Fibroblast of gingiva (primary cell): ENCODE results near the gene CHIT1.

ENCODE experiments used
- DNase-seq: peaks from one replicate; pipeline ENCODE4 v3.0.0-alpha.2; 2011; ENCODE audit warnings: low read depth

Gene CHIT1

GRCh38 chr1:203188686-203189232, 40.7 kb downstream of the CHIT1 start:
- DNase-seq: no peak

- DNase-seq: no peak
These were observed 41.7 kb downstream of the CHIT1 start for GRCh38 chr1:203187689-203188264.

- DNase-seq: no peak
These were observed 42.2 kb downstream of the CHIT1 start for GRCh38 chr1:203187304-203187685.

DNA sequence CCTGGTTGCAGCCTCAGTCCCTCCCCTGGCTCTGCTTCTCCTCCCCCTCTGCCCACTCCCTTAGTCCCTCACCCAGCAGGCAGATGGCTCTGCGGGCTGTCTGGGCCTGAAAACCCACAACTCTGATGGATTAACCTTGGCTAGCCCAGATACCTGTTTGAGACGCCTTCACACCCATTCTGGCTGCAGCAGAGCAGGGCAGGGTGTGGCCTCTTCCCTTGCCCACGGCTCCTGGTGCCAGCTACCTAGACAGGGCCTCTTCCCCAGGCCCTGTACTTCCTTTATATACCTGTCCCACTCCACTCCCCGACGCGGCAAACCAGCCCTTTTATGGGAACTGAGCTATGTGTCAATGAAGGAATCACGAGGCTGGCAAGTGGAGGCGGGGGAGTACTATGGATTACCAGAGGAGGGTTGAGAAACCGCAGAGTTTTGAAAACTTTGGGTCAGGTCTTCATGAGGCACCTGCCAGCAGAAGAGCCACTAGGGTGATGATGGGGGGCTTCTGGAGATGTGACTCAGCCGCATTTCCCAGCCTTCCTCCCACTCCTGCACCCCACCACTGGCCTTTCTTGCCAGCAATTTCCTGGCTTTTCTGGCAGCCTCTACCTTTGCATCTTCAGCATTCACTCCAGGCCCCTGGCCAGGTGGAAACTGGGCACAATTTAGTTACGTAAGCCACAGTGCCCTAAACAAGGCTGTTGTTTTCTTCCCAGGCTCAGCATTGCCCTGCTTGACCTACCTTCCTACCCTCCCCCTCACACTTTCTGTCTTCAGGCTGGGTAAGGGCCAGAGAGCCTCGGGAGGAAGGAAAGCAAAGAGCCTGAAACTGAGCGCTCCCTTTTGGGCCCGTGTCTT, 42.8 kb downstream of the CHIT1 start, which contains the start of gene CHI3L1:
TSS of gene CHI3L1 (minus strand) at position 259 of the 858 bp plus-strand sequence. CDS start at position 178, 81 bp downstream.
- no peak for DNase-seq

- DNase-seq: no peak
These were observed 43.4 kb downstream of the CHIT1 start for GRCh38 chr1:203186091-203186445.

GRCh38 chr1:203185585-203185984, 43.9 kb downstream of the CHIT1 start:
- no peak for DNase-seq

DNA sequence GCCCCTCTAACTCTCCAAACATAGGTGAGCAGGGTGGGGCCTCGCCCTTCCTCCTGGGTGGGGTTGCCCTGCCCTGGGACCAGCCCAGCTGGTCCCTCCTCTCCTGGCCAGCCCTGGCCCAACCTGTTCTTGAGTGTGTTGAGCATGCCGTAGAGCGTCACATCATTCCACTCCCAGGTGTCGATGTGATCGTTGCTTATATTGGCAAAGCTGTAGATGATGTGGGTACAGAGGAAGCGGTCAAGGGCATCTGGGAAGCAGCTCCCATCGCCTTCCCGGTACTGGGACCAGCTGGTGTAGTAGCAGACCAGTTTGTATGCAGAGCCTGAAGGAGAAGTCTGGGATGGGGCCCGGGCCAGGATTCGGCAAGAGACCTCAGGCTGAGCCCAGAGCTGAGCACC, 44.4 kb downstream of the CHIT1 start:
- no peak for DNase-seq

DNA sequence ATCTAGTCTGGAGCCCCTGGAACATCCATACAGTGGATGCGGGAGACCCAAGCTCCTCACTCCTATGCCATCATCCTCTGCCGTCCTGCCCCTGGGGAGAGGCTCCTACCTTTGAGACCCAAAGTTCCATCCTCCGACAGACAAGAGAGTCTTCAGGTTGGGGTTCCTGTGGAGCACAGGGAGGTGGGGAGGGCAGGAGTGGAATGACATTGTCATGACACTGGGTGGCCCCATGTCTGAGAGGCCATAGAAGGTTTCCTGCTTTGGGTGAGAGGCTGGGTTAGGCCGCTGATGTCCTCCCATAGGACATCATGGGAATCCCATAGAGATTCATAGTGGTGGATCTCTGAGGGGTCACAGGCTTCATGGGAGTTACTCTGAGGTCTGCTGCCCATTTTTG, 45.0 kb downstream of the CHIT1 start:
- DNase-seq: no peak

- no peak for DNase-seq
These were observed 45.6 kb downstream of the CHIT1 start for GRCh38 chr1:203183828-203184227.

- no peak for DNase-seq
These were observed 47.0 kb downstream of the CHIT1 start for GRCh38 chr1:203182387-203182953.

DNA sequence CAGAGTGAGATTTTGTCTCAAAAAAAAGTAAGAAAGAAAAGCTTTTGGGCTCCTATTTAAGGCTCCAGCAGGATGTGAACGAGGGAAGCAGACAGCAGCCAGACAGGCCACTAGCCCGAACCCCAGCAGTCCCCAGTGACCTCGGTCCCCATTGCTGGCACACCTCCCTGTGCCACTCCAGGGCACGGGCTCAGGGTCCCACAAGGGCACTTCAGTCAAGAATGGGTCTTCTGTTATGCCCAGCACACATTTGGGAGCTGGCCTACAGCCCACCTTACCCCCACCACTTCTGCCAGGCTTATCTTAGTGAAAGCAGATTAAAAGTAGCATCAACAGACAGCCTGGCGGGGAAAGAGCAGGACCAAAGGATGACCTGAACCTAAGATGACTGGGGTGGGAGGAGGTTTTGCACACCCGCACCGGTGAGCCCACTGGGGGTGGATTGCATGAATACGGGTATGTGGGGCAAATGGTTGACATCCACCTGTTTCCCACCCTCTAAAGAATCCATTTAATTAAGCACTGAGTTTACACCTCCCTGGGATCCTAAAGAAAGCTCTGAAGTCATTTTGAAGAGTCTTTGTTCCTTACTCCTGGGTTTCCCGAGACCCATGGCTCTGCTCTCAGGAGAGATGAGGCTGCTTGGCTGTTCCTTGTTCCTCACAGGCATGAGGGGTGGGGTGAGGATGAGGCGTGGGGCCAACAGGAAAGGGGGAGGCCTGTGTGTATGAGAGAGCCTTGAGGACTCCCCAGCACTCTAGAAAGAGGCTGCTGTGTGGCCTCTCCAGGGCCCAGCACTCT, 47.7 kb downstream of the CHIT1 start:
- DNase-seq: no peak

- DNase-seq: no peak
These were observed 48.7 kb downstream of the CHIT1 start for GRCh38 chr1:203180611-203181330.

DNA sequence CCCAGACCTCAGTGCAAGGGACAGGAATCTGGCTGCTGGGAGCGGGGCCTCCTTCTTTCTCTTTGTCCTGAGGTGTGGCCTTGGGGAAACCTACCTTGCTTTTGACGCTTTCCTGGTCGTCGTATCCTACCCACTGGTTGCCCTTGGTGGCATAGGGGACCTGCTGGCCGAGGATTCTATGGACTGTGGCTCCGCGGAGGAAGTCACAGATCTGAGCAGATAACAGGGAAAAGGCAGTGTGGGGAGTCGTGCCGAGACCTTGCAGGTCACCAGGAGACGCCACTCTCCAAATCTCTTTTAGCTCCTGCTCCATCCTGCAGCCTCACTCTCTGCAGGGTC, 49.8 kb downstream of the CHIT1 start:
- no peak for DNase-seq

GRCh38 chr1:203178821-203179666, 50.4 kb downstream of the CHIT1 start:
- DNase-seq: no peak

DNA sequence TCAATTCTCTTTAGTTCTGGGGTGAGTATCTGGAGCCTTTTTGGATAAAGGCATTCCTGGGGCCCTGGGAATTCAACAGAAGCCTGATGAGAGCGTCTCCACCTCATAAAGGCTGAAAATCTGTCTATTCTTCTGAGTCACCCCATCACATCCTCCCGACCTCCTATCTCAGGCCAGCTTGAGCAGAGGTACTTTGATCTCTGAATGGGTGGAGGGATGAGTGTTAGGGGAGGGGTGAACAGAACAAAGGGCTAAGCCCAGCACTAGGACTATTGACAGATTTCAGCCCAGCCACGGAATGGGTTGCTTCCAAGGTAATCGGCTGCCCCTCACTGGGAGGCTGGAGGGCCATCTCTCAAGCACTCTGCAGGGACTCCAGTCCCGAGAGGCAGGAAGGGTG, 51.4 kb downstream of the CHIT1 start:
- DNase-seq: no peak

DNA sequence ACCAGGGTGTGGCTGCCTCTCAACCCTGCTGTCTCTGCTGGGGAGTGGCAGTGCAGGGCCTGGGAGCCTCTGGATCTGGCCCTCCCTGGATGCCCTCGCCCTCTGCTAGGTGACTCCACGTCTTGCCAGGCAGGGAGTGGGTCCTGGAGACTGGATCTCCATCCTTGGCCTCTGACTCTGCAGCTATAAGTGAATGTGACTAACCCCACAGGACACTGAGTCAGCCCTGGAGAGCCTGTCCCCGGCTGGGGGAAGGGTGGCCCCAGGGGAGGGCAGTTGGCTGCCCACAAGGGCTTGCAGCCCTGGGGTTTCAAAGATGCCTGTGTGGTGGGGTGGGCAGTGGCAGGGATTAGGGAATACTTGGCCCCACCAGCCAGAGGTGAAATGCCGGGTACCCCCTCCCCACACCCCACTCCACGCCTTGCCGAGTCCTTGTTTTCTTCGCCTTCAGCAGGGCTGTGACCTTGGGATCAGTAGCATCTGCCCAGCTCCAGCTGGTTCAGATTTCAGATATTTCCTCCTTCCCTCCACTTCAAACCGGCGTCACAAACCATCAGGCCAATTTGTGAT, 51.9 kb downstream of the CHIT1 start:
- no peak for DNase-seq

GRCh38 chr1:203177036-203177405, 52.5 kb downstream of the CHIT1 start:
- no peak for DNase-seq

DNA sequence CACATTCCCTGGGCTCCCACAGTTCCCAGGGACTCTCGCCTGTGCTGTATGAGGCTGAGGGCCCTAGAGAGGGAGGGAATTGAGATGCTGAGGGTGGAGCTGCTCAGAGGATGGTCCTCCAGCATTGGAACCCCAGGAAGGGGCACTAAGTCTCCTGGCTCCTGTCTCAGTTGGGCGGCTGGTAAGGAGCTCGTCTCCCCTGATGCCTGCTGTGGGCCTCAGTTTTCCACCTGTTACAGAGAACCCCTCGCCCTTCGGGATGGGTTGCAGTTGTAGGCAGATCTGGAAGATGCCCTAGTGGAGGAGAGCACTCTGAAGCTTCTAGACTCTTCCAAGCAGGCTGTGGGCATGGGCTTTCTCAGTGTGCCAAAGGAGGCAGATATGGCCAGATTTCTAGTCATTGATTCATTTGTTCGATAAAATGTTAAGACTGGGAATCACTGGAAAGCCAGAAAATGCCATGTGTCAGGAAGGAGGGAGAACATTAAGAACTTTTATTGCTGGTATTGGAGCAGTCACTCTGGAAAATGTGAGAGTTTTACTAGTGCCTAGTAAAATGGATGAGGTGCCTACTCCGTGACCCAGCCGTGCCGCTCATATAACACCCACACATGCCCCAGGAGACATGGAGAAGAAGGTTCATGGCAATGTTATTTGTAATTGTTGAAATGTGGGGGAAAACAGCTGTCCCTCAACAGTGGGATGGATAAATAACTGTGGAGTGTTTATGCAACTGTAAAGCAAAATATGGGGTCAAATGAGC, 53.0 kb downstream of the CHIT1 start:
- no peak for DNase-seq

- DNase-seq: no peak
These were observed 53.6 kb downstream of the CHIT1 start for GRCh38 chr1:203175827-203176241.
